GM19397 (cell line): ENCODE measurements around the gene TMEM125.

Source experiments
- ATAC-seq: cut with Tn5 transposase; IDR thresholded peaks from one replicate; pipeline ENCODE4 v1.9.1; 2021; ENCODE audit warnings: mild to moderate bottlenecking, moderate library complexity; ENCODE audit not compliant: unreplicated experiment

The TMEM125 gene

DNA sequence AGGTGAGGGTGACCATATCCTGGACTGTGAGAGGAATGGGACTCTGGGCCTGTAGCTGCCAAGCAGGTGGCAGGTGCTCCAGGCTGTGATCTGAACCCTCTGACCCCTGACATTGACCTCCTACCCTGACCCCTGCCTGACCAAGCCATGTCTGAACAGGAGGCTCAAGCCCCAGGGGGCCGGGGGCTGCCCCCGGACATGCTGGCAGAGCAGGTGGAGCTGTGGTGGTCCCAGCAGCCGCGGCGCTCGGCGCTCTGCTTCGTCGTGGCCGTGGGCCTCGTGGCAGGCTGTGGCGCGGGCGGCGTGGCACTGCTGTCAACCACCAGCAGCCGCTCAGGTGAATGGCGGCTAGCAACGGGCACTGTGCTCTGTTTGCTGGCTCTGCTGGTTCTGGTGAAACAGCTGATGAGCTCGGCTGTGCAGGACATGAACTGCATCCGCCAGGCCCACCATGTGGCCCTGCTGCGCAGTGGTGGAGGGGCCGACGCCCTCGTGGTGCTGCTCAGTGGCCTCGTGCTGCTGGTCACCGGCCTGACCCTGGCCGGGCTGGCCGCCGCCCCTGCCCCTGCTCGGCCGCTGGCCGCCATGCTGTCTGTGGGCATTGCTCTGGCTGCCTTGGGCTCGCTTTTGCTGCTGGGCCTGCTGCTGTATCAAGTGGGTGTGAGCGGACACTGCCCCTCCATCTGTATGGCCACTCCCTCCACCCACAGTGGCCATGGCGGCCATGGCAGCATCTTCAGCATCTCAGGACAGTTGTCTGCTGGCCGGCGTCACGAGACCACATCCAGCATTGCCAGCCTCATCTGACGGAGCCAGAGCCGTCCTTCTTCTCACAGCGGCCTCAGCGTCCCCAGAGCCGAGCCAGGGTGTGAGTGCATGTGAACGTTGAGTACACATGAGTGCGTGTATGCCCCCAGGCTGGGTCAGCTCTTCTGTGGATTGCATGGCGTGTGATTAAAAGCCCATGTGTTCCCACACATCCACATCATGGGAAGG, 3.1 kb downstream of the TMEM125 start:
- ATAC-seq, result no peak

GRCh38 chr1:43273708-43274107, 3.9 kb downstream of the TMEM125 start:
- ATAC-seq, result no peak

DNA sequence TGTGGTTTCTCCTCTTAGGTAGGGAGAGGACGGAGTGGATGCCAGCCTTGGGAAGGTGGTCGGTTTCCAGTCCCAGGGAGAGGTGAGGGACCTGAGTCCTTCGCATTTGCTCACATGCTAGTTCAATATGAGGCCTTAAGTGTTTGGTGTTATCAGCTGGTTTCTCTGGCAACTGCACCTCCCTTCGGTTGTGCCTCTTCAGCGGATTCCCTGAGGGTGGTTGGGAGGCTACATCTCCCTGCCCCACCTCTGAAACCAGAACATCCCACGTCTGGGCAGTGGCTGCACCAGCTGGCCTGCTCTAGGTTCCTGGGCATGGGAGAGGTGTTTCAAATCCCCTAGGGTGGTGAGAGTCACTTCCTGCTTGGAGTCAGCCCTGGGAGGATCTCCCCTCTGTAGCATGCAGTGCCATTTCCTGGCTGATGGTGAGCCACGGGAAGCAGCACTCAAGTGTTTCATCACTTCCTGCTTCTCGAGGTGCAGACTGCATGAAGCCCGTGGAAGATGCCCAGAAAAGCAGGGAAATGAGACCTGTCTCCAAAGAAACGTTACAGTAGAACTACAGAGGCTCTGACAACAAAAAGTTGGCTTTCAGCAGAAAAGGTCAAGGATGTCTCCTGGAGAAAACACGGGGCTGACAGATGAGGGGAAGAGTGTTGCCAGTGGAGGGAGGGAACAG, 4.5 kb downstream of the TMEM125 start:
- ATAC-seq, result no peak

DNA sequence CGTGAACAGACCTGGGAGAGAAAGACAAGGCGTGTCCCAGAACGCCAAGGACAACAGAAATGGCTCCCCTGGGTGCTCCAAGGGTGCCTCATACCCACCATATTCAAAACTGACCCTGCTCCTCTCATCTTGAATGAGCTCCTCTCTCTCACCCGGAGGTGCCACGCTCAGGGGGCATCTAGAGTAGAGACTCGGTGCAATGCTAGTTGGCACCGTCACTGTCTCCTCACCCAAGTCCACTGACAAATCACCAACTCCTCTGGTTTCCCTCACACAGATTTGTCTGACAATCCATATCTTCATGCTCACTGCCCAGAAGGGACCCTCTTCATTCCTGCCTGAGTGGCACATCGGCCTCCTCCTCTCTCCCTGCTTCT, 5.0 kb downstream of the TMEM125 start:
- no peak for ATAC-seq

- ATAC-seq, result no peak
Measured at GRCh38 chr1:43275826-43276620, 6.2 kb downstream of the TMEM125 start.

- ATAC-seq, result no peak
Measured at GRCh38 chr1:43276673-43277072, 6.9 kb downstream of the TMEM125 start.

DNA sequence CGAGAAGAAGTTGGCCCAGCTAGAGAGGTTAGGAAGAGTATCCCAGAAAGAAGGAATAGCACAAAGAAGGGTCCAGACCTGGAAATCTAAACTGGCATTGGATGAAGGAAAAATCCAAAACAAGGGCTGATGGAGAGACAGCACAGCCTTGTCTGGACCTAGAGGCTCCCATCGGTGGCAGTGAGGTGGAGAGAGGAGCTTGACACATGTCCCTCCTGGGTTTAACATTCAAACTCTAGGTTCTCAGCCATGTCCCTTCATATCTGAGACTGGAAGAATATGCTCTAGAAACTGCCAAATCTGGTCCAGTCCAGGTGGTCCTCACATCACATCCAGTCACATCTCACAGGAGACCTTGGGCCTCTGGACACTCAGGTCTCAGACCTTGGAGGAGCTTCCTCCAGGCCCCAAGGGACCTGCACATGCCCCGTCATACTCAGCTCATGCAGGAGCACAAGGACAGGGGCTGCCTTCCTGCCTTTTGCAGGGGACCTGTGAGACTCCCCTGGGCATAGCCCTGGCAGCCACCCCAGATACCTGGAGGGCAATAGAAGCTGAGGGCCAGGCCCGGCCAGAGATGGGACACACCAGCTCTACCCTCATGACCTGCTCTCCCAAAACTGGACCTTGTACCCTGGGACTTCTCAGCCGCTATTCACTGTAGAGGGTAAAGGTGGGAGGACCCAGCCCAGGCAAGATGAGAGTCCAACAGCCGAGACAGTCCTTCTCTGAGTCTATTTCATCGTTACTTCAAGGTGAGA, 7.5 kb downstream of the TMEM125 start:
- ATAC-seq, result no peak

DNA sequence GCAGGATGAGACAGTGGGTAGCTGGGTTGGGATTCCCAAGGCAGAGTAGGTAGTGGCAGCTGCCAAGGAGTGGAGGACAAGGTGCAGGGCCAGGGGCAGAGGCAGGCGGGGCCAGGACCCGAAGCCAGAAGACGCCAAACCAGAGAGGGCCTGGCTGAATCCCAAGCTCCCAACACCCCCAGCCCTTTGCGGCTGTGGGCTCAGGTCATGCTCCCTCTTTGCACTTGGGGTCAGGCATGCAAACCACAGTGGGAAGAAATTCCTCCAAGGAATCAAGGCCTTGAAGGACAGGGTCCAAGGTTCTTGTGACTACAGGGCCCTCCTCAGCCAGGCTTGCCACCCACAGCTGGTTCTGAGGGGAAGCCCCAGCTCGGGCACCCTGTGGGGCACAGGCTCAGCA, 9.4 kb downstream of the TMEM125 start:
- ATAC-seq, result no peak

- no peak for ATAC-seq
Measured at GRCh38 chr1:43279666-43280065, 9.9 kb downstream of the TMEM125 start.

DNA sequence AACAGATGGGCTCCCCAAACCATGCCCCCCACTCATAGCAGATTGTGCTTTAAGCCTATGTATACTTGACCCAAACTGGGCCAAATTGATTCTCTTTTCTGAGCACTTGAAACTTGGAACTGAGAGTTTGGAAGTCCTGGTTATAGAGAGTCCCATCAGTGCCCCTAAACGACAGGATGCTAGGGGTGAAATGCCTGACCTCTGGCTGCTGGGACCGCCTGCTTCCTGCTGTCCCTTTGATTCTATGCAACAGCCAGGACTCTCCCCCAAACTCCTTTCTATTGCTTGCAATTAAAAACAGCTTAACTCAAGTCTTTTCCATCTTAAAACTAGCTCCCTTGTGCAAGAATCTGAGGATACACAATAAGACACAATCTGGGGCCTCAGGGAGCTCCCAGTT, 10.9 kb downstream of the TMEM125 start:
- ATAC-seq, result no peak

DNA sequence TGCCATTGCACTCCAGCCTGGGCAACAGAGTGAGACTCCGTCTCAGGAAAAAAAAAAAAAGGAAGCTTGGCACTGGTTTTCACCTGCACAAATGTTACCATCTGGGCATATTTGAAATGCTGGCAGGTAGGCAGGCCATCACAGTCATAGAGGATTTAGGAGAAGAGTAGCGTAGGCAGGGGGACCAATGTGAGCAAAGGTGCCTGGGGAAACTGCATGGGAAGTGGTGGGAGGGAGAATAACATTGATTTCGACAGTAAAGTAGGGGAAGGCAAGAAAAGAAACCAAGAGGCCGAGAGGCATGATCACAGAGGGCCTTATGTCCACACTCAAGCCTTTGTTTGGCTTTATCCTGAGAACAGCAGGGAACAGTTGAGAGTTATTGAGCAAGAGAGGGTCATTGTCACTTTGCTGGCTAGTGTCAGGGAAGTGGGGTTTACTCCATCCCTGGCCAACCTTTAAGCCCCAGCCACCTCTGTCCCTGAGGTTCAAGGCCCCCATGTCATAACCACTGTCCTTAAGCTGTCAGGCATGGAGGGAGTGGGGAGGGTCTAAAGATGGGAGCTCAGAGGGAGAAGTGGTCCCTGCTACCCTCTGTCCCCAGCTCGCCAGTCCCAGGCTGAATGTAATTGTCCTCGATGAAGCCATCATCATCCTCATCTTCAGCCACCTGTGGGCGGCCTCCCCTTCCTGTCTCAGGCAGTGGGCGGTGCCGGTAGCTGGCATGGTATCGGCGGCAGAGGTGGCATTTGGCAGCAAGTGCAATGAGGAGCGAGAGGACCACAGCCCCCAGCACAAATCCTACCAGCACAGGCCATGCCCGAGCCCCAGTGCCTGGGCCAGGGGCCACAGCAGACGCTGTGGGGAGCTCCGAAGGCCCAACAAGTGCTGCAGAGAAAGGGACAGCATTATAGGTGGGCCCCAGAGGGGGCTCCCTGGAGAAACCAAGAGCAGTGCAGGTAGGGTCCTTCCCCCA, 12.7 kb downstream of the TMEM125 start:
- ATAC-seq, result no peak

DNA sequence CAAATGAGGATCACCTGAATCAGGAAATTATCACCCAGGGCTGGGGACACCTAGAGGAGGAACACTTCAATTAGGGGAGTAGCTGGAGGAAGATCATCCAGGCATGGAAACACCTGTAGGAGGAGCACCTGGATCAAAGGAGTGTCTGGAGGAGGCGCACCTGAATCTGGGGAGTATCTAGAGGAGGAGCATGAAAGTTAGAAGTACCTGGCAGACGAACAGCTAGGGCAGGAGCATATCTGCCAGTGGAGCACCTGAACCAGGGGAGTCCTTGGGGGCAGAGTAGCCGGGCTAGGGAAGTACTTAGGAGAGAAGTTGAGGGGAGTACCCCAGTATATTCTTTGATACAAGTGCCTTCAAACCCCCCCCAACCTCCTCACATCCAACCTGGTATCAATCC, 14.3 kb downstream of the TMEM125 start:
- no peak for ATAC-seq

GRCh38 chr1:43284546-43285110, 14.8 kb downstream of the TMEM125 start:
- no peak for ATAC-seq

GRCh38 chr1:43285269-43285990, 15.6 kb downstream of the TMEM125 start, which contains the start of gene C1orf210:
C1orf210 (minus strand) TSS chr1:43285581; CDS start chr1:43283270, 2,311 bp downstream.
- ATAC-seq, result no peak

- no peak for ATAC-seq
Measured at GRCh38 chr1:43286115-43286514, 16.3 kb downstream of the TMEM125 start.

DNA sequence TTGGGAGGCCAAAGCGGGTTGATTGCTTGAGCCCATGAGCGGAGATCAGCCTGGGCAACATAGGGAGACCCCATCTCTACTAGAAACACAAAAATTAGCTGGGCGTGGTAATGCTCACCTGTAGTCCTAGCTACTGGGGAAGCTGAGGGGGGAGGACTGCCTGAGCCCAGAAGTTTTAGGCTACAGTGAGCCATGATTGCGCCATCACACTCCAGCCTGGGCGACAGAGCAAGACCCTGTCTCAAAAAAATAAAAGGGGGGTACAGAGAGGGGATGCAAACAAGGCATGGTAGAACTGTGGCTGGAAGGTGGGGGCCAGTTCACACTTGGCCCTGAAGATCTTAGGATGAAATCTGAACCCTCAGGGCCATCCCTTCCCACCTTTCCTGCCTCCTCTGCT, 16.8 kb downstream of the TMEM125 start:
- ATAC-seq, result no peak

GRCh38 chr1:43288058-43288784, 18.4 kb downstream of the TMEM125 start:
- ATAC-seq, result no peak
